H1 (cell line): ENCODE data around the gene LARP4B. TPM values are rescaled to one million over a fixed set of nuclear protein-coding genes. Genes with fewer than 3 reads are reported as not detected.

ENCODE experiments used
- CTCF ChIA-PET: fragments of 300-600 bp; sonication (Branson Sonifier 250); formaldehyde crosslinking; loops from one replicate; lab custom pipeline; 2021; ENCODE audit not compliant: partially characterized antibody; lab: Charles Lee
- POLR2A ChIA-PET: fragments of 300-600 bp; sonication (Branson Sonifier 250); formaldehyde crosslinking; loops from one replicate; lab custom pipeline; 2021; ENCODE audit warnings: inconsistent platforms; ENCODE audit not compliant: partially characterized antibody; lab: Charles Lee
- DNase-seq, 2 experiments: peaks; one replicate each; pipeline versions ENCODE4 v3.0.0 to v3.0.0-alpha.2; 2010 to 2022; ENCODE audit warnings: low spot score in 2 of 2, low read depth in 1 of 2, mixed read lengths in 1 of 2
- FAIRE-seq: peaks from 2 replicates; lab custom pipeline; 2011; peaks lifted over from hg19 to GRCh38; lab: Jason Lieb, UNC
- H2AFZ ChIP-seq: 2 replicates; pipeline ENCODE4 v1.8.1; 2012; ENCODE audit warnings: low read length, inconsistent platforms
- H2AK5ac ChIP-seq: 2 replicates; pipeline ENCODE4 v1.6.1; 2013; ENCODE audit warnings: low read depth, low read length
- H2BK120ac ChIP-seq: replicated peaks from 2 replicates; pipeline ENCODE3; 2013; ENCODE audit warnings: low read depth, low read length, inconsistent platforms
- H2BK12ac ChIP-seq: 2 replicates; pipeline ENCODE4 v1.6.1; 2013; ENCODE audit warnings: low read depth, low read length
- H2BK15ac ChIP-seq: 2 replicates; pipeline ENCODE4 v1.6.1; 2013; ENCODE audit warnings: low read length
- H2BK20ac ChIP-seq: 2 replicates; pipeline ENCODE4 v1.6.1; 2013; ENCODE audit warnings: low read length
- H2BK5ac ChIP-seq: 2 replicates; pipeline ENCODE4 v1.6.1; 2013; ENCODE audit warnings: low read depth, low read length
- H3K14ac ChIP-seq: 2 replicates; pipeline ENCODE4 v1.6.1; 2013; ENCODE audit warnings: inconsistent platforms; ENCODE audit not compliant: insufficient read length
- H3K18ac ChIP-seq: 2 replicates; pipeline ENCODE4 v1.6.1; 2013; ENCODE audit warnings: low read length; ENCODE audit errors: extremely low read depth
- H3K23ac ChIP-seq: 2 replicates; pipeline ENCODE4 v1.6.1; 2013; ENCODE audit warnings: inconsistent platforms; ENCODE audit not compliant: insufficient read length
- H3K23me2 ChIP-seq: 2 replicates; pipeline ENCODE4 v1.6.1; 2013; ENCODE audit warnings: low read depth, low read length
- H3K27ac ChIP-seq: 2 replicates; pipeline ENCODE4 v1.6.1; 2011; ENCODE audit warnings: low read depth, low read length, inconsistent platforms
- H3K27me3 ChIP-seq, 4 experiments: replicated peaks in 1 of 4; 1 replicate in 1 of 4; 2 replicates in 3 of 4; pipeline versions ENCODE4 v1.6.1 to v1.8.1; 2011 to 2013; ENCODE audit warnings: low read length in 3 of 4, mild to moderate bottlenecking in 3 of 4, inconsistent platforms in 2 of 4, mixed read lengths in 2 of 4, moderate library complexity in 1 of 4; ENCODE audit not compliant: control insufficient read depth in 3 of 4, insufficient read depth in 3 of 4; ENCODE audit errors: extremely low read depth in 1 of 4
- H3K36me3 ChIP-seq, 4 experiments: 2 replicates each; pipeline versions ENCODE4 v1.6.1 to v1.8.1; 2011 to 2013; ENCODE audit warnings: mild to moderate bottlenecking in 4 of 4, low read length in 3 of 4, moderate library complexity in 2 of 4, control low read depth in 1 of 4, inconsistent platforms in 1 of 4; ENCODE audit not compliant: insufficient read depth in 4 of 4, control insufficient read depth in 2 of 4
- H3K4ac ChIP-seq: replicated peaks from 2 replicates; pipeline ENCODE3; 2013; ENCODE audit warnings: low read length, low read depth, mixed read lengths, inconsistent platforms; ENCODE audit not compliant: insufficient read length
- H3K4me1 ChIP-seq, 4 experiments: replicated peaks in 1 of 4; 1 replicate in 1 of 4; 2 replicates in 3 of 4; pipeline versions ENCODE4 v1.6.1 to v1.8.1; 2011 to 2013; ENCODE audit warnings: low read length in 3 of 4, inconsistent platforms in 2 of 4, mixed read lengths in 1 of 4; ENCODE audit not compliant: insufficient read depth in 4 of 4, control insufficient read depth in 3 of 4
- H3K4me2 ChIP-seq, 2 experiments: 2 replicates each; pipeline versions ENCODE4 v1.6.1 to v1.8.1; 2011 to 2013; ENCODE audit warnings: low read depth in 2 of 2, low read length in 2 of 2, control low read depth in 1 of 2, inconsistent platforms in 1 of 2, mild to moderate bottlenecking in 1 of 2; ENCODE audit not compliant: insufficient read depth in 1 of 2
- H3K4me3 ChIP-seq, 4 experiments: fragments of 200-600, 300-600 bp in 1 of 4; sonication (generic), shearing (Covaris generic), sonication (Bioruptor Twin) in 1 of 4; 2 replicates each; pipeline versions ENCODE4 v1.5.1 to v1.8.1; 2011 to 2016; ENCODE audit warnings: low read length in 4 of 4, low read depth in 3 of 4, control low read depth in 2 of 4, inconsistent platforms in 2 of 4, mild to moderate bottlenecking in 2 of 4, mixed read lengths in 1 of 4, moderate library complexity in 1 of 4; ENCODE audit not compliant: insufficient read depth in 2 of 4; ENCODE audit errors: extremely low read depth in 1 of 4
- H3K56ac ChIP-seq: replicated peaks from 2 replicates; pipeline ENCODE3; 2013; ENCODE audit warnings: low read depth, mild to moderate bottlenecking, mixed read lengths, low read length, inconsistent platforms; ENCODE audit not compliant: insufficient read length
- H3K79me1 ChIP-seq: 2 replicates; pipeline ENCODE4 v1.6.1; 2013; ENCODE audit warnings: low read depth, low read length, control low read depth
- H3K79me2 ChIP-seq, 2 experiments: 2 replicates each; pipeline versions ENCODE4 v1.6.1 to v1.8.1; 2012 to 2013; ENCODE audit warnings: low read length in 2 of 2, mild to moderate bottlenecking in 2 of 2, inconsistent platforms in 1 of 2; ENCODE audit not compliant: insufficient read depth in 2 of 2, control insufficient read depth in 1 of 2
- H3K9ac ChIP-seq, 4 experiments: replicated peaks in 1 of 4; 1 replicate in 1 of 4; 2 replicates in 3 of 4; pipeline versions ENCODE4 v1.6.1 to v1.8.1; 2011 to 2013; ENCODE audit warnings: low read depth in 3 of 4, low read length in 3 of 4, control low read depth in 2 of 4, mild to moderate bottlenecking in 2 of 4, moderate library complexity in 2 of 4, inconsistent platforms in 1 of 4; ENCODE audit errors: extremely low read depth in 1 of 4
- H3K9me3 ChIP-seq, 2 experiments: 2 replicates each; pipeline versions ENCODE4 v1.6.1 to v1.8.1; 2012 to 2013; ENCODE audit warnings: mild to moderate bottlenecking in 2 of 2, moderate library complexity in 2 of 2, control low read depth in 1 of 2, inconsistent platforms in 1 of 2, low read depth in 1 of 2, low read length in 1 of 2, mixed read lengths in 1 of 2; ENCODE audit not compliant: insufficient read depth in 2 of 2
- H4K20me1 ChIP-seq, 2 experiments: replicated peaks in 1 of 2; 2 replicates each; pipeline versions ENCODE3 to v1.8.1; 2011 to 2013; ENCODE audit warnings: inconsistent platforms in 2 of 2, low read length in 2 of 2, mild to moderate bottlenecking in 1 of 2; ENCODE audit not compliant: insufficient read depth in 2 of 2, control insufficient read depth in 1 of 2
- H4K5ac ChIP-seq: 2 replicates; pipeline ENCODE4 v1.6.1; 2013; ENCODE audit warnings: low read length, low read depth, mixed read lengths, inconsistent platforms; ENCODE audit not compliant: insufficient read length
- H4K8ac ChIP-seq: 2 replicates; pipeline ENCODE4 v1.8.0; 2013; ENCODE audit warnings: mild to moderate bottlenecking, moderate library complexity, low read length, inconsistent platforms; ENCODE audit not compliant: insufficient read depth; ENCODE audit errors: extremely low read depth
- H4K91ac ChIP-seq: replicated peaks from 2 replicates; pipeline ENCODE3; 2013; ENCODE audit warnings: low read length, mixed read lengths, inconsistent platforms; ENCODE audit not compliant: insufficient read length
- ATF3 ChIP-seq: IDR thresholded peaks from 2 replicates; pipeline ENCODE4 v1.6.1; 2011; ENCODE audit warnings: low read depth, mild to moderate bottlenecking, low read length; ENCODE audit not compliant: insufficient read depth
- BRCA1 ChIP-seq: IDR thresholded peaks from 2 replicates; pipeline ENCODE4 v1.6.1; 2012; ENCODE audit warnings: low read depth, low read length, improper control_type of control experiment
- CEBPB ChIP-seq: IDR thresholded peaks from 2 replicates; pipeline ENCODE4 v1.6.1; 2012; ENCODE audit warnings: low read depth, low read length
- KDM1A ChIP-seq: fragments of 200-600, 300-600 bp; sonication (generic); IDR thresholded peaks from 2 replicates; pipeline ENCODE4 v1.7.1; 2016; ENCODE audit warnings: mild to moderate bottlenecking, low read length, borderline replicate concordance
- KDM4A ChIP-seq: IDR thresholded peaks from one replicate; pipeline ENCODE4 v1.7.1; 2012; ENCODE audit warnings: low read depth, mild to moderate bottlenecking, moderate library complexity, low read length, inconsistent platforms; ENCODE audit not compliant: severe bottlenecking
- NRF1 ChIP-seq: IDR thresholded peaks from 2 replicates; pipeline ENCODE4 v1.6.1; 2011; ENCODE audit warnings: mild to moderate bottlenecking, low read depth, low read length, improper control_type of control experiment
- SIRT6 ChIP-seq: IDR thresholded peaks from one replicate; pipeline ENCODE4 v1.7.1; 2012; ENCODE audit warnings: low read length, inconsistent platforms
- SRF ChIP-seq: IDR thresholded peaks from 2 replicates; pipeline ENCODE4 v1.6.1; 2011; ENCODE audit warnings: mild to moderate bottlenecking, low read depth, low read length, moderate library complexity
- TEAD4 ChIP-seq: IDR thresholded peaks from 2 replicates; pipeline ENCODE4 v1.6.1; 2012; ENCODE audit warnings: low read depth, low read length, inconsistent platforms, mixed read lengths
- YY1 ChIP-seq: IDR thresholded peaks from 2 replicates; pipeline ENCODE4 v1.6.1; 2011; ENCODE audit warnings: low read depth, mild to moderate bottlenecking, low read length
- ZNF274 ChIP-seq: IDR thresholded peaks from 2 replicates; pipeline ENCODE4 v1.7.0; 2012; ENCODE audit warnings: low read length, borderline replicate concordance; ENCODE audit errors: extremely low read depth
- WGBS, 2 experiments: shearing (Covaris generic) in 1 of 2; methylation state at CpG; one replicate each; pipeline versions ENCODE4 v1.1.6 to v1.1.7; 2013 to 2015; ENCODE audit warnings: low lambda C conversion rate in 2 of 2, mixed read lengths in 2 of 2, inconsistent platforms in 1 of 2, low coverage in 1 of 2, missing lambda C conversion rate in 1 of 2; ENCODE audit not compliant: insufficient replicate concordance in 2 of 2, insufficient coverage in 1 of 2, insufficient read length in 1 of 2; ENCODE audit errors: extremely low coverage in 1 of 2, missing lambda C conversion rate in 1 of 2; 5-methylcytosine and 5-hydroxymethylcytosine counted together
- polyA plus RNA-seq, 7 experiments: library from polyadenylated mRNA; depleted of rRNA in 3 of 7; stranded (reverse) in 5 of 7; unstranded in 2 of 7; fragments of >200 nt in 5 of 7; fragments of 200-250 nt in 2 of 7; gene quantifications; 1 replicate in 5 of 7; 2 replicates in 1 of 7; 4 replicates in 1 of 7; pipeline versions ENCODE4 v1.2.1 to v1.2.3, GENCODE V29; 2011 to 2013; ENCODE audit warnings: missing spikeins in 2 of 7, mixed read lengths in 2 of 7
- total RNA-seq: library from RNA; stranded (reverse); fragmentation: NEBNext Ultra II Directional; extraction: Animal tissue kit (Norgen Biotek cat#: 25700); gene quantifications from 2 replicates; pipeline ENCODE4 v1.2.1, GENCODE V29; 2021
- TF ChIP-seq, protein P1 (sequence below), 3 experiments: IDR thresholded peaks; 1 replicate in 2 of 3; 2 replicates in 1 of 3; pipeline versions ENCODE4 v1.5.1 to v1.6.1; 2011; ENCODE audit warnings: low read length in 3 of 3, mild to moderate bottlenecking in 3 of 3, inconsistent platforms in 2 of 3, low read depth in 1 of 3, moderate library complexity in 1 of 3; ENCODE audit not compliant: insufficient read depth in 1 of 3; ENCODE audit errors: control extremely low read depth in 1 of 3

LARP4B gene
- total and polyA plus RNA-seq, 2 of the 8 experiments (the other 6 are each of a cell fraction or from before 2014, with no cell fraction given), result 20.1 to 78.6 TPM

DNA sequence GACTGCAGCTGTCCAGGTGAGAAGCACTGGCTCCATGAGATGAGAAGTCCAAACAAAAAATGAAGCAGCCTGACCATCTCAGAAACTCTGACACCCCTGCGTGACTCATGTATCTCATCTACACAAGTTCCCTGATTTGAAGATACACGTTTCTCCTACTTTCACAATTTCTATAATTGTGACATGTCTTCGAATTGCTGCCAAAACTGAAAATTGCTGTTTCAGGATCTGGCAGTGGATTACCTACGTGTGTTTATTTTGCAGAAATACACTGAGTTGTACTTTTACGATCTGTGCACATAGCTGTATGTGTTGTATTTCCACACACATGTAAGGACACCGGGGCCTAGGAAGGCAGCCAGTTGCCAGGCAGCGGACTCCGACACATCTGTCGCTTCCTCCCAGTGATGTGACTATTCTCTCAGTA lies 53.2 kb downstream of the LARP4B start:
- Histone ChIP-seq H3K36me3 (peaks cover 8 to 34% (median 27%) of the 10 kb centered on the region in 4 experiments), H4K20me1 (peaks cover 8 to 18% of the 10 kb centered on the region in 2 experiments), H3K27me3 (no peaks in the 10 kb centered on the region)
- TF ChIP-seq ATF3 (no peak), TEAD4 (no peak), SRF (no peak), ZNF274 (no peak), SIRT6 (no peak), KDM4A (no peak), KDM1A (no peak), CEBPB (no peak), NRF1 (no peak), BRCA1 (no peak), YY1 (no peak)
- TF ChIP-seq, protein P1, sequence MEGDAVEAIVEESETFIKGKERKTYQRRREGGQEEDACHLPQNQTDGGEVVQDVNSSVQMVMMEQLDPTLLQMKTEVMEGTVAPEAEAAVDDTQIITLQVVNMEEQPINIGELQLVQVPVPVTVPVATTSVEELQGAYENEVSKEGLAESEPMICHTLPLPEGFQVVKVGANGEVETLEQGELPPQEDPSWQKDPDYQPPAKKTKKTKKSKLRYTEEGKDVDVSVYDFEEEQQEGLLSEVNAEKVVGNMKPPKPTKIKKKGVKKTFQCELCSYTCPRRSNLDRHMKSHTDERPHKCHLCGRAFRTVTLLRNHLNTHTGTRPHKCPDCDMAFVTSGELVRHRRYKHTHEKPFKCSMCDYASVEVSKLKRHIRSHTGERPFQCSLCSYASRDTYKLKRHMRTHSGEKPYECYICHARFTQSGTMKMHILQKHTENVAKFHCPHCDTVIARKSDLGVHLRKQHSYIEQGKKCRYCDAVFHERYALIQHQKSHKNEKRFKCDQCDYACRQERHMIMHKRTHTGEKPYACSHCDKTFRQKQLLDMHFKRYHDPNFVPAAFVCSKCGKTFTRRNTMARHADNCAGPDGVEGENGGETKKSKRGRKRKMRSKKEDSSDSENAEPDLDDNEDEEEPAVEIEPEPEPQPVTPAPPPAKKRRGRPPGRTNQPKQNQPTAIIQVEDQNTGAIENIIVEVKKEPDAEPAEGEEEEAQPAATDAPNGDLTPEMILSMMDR (IDR thresholded peaks at IDR 0.05; ENCODE audit: control extremely low read depth in 1 of 3, insufficient read depth in 1 of 3, low read depth in 1 of 3, low read length in 3 of 3), result no peak

More for the DNA sequence above, 53.2 kb downstream of the LARP4B start:
- Histone ChIP-seq H3K23me2 (no peaks in the 10 kb centered on the region), H2AK5ac (no peak overlapping the region), H2BK12ac (no peak overlapping the region), H3K9ac (no peak overlapping the region), H2AFZ (no peak overlapping the region), H2BK5ac (no peak overlapping the region; the same call in 1 of the 2 replicates), H3K14ac (no peak overlapping the region), H3K23ac (no peak overlapping the region), H3K79me2 (peaks cover 0 to 27% of the 10 kb centered on the region in 2 experiments; a peak in 3 of 4 replicates), H2BK120ac (no peak overlapping the region), H3K27ac (no peak overlapping the region), H3K4me2 (no peak overlapping the region), H4K5ac (no peak overlapping the region), H3K56ac (no peak overlapping the region), H4K91ac (no peak overlapping the region), H2BK20ac (no peak overlapping the region), H3K18ac (no peak overlapping the region), H4K8ac (no peak overlapping the region), H3K9me3 (no peaks in the 10 kb centered on the region), H3K4me1 (no peaks in the 10 kb centered on the region), H3K4me3 (no peak overlapping the region), H3K4ac (no peak overlapping the region), H3K79me1 (peaks cover 5% of the 10 kb centered on the region; the same call in 1 of the 2 replicates), H2BK15ac (no peak overlapping the region)
- DNase-seq (no peak), FAIRE-seq (no peak)
- CTCF ChIA-PET, result no interaction called here
- POLR2A ChIA-PET, result no interaction called here
- 93% methylated on average over 9 of the region's 9 CpGs; no CpG with 5 or more reads in 1 of the 2 experiments for WGBS, 2 experiments
